ENCODE results near the gene SLC22A9.

DNA sequence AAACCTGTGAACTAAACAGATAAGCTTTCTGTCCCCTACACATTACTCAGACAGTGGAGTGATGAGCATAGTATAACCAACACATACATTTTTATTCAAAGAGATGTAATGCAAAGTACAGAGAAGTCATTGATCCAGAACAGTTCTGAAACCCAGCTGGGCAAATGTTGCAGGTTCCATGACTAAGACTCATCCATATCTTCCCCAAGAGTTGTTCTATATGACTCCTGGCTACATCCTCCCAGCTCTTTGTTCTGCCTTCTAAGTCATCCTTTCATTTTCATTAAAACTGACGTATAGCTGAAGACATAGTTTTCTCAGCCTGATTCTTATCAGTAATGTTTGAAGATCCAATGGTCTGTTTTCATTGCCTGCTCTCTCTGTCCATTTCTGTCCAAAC lies 74.1 kb downstream of the SLC22A9 start:
- TF ChIP-seq CTCF (IDR thresholded peaks at IDR 0.05), result no peak
- no peak for TF ChIP-seq EP300 (IDR thresholded peaks at IDR 0.05)

Measured in sigmoid colon (tissue), 4 donors.